WERI-Rb-1 (cell line): ENCODE results near the gene CRYBG3.

Experiments used
- DNase-seq: peaks from one replicate; pipeline ENCODE4 v3.0.0-alpha.2; 2020
- H3K27ac ChIP-seq: fragments of 250-450 bp; sonication (Bioruptor Pico); 2 replicates; pipeline ENCODE4 v1.5.1; 2020; ENCODE audit warnings: mild to moderate bottlenecking, moderate library complexity
- H3K27me3 ChIP-seq: fragments of 250-450 bp; sonication (Bioruptor Pico); 2 replicates; pipeline ENCODE4 v1.5.1; 2021; ENCODE audit warnings: mild to moderate bottlenecking, low read depth, moderate library complexity; ENCODE audit not compliant: insufficient read depth, severe bottlenecking
- H3K36me3 ChIP-seq: fragments of 250-450 bp; sonication (Bioruptor Pico); 2 replicates; pipeline ENCODE4 v1.5.1; 2020; ENCODE audit warnings: mild to moderate bottlenecking, moderate library complexity
- H3K4me3 ChIP-seq: 2 replicates; pipeline ENCODE4 v1.5.1; 2011; ENCODE audit warnings: low read depth, mild to moderate bottlenecking, control low read depth, low read length
- H3K9me3 ChIP-seq: fragments of 250-450 bp; sonication (Bioruptor Pico); 2 replicates; pipeline ENCODE4 v1.5.1; 2021; ENCODE audit warnings: mild to moderate bottlenecking, moderate library complexity; ENCODE audit not compliant: severe bottlenecking
- CTCF ChIP-seq: IDR thresholded peaks from 2 replicates; pipeline ENCODE4 v1.5.1; 2011; ENCODE audit warnings: low read depth, mild to moderate bottlenecking, control low read depth, inconsistent platforms, low read length

The CRYBG3 gene

DNA sequence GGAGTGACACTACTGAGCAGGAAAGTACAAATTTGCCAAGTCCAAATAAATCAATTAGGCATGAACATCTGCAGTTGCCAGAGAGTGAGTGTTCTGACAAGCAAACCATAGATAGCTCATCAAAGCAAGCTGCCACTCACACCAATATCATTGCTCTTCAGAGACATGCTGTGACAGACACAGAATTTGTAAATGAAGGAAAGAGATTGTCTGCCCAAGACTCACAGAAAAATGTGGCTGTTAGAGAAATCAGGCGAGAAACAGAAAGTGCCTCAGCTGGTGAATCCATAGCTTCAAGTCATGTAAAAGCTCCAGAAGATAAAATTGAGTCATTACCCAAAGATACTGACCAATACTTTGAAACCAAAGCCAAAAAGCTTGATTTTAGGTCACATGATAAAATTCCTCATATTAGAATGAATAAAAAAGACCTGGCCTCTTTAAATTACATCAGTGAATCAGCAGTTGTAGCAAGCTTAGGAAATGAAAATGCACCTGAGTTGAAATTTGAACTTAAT is 50.8 kb downstream of the CRYBG3 start:
- peaks cover 8% of the 10 kb centered on the region for H3K9me3 ChIP-seq
- no peak for TF ChIP-seq CTCF
- H3K36me3 ChIP-seq = peaks cover 23% of the 10 kb centered on the region
- no peak for DNase-seq
- no peak overlapping the region for H3K4me3 ChIP-seq
- H3K27ac ChIP-seq = no peak overlapping the region
- no peaks in the 10 kb centered on the region for H3K27me3 ChIP-seq

DNA sequence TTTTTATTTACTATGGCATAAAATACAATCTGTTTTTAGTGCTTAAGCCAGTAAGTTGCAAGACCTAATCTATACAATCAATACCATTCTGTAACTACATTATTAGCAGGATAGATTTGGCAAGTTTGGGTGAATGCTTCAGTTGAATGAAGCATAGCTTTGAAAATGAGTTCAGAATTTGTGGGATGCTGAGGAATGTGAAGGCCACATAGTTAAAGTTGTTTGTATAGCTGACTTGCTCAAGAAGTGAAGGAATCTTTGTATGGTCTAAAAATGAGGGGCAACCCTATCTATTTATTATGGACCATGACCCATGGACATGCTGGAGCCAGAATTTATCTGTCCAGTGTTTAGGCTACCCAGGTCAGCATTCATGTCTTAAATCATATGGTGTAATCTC is 58.5 kb downstream of the CRYBG3 start:
- Histone ChIP-seq H3K27ac (no peak overlapping the region), H3K9me3 (no peaks in the 10 kb centered on the region), H3K27me3 (no peaks in the 10 kb centered on the region), H3K4me3 (no peak overlapping the region), H3K36me3 (peaks cover 27% of the 10 kb centered on the region)
- no peak for TF ChIP-seq CTCF
- no peak for DNase-seq

DNA sequence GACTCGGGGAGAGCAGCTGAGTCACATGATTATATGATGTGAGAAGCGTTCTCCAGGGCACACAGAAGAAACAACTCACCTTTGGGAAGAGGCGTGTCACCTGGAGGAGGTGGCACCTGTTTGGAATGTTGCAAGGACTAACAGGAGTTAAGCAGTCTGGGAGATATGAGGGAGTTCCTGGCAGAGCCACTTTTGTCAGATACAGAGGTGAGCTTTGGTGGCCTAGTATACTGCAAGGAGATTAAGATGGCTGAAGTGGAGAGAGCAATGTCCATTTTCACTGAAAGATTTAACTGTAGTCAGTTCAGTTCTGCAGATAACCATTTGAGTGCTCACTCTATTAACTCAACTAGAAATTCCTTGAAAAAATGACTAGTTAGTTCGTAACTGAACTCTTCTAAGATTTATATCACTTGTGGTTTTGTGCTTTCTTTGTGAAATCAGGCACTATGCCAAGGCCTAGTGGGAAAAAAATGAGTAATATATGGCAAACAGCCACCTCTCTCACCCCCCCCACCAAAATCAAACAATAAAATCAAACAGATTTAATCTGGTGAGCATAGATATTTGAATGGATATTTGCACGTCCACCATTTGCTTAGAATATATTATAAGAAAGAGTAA is 61.3 kb downstream of the CRYBG3 start:
- TF ChIP-seq CTCF = no peak
- DNase-seq = no peak
- H3K36me3 ChIP-seq = peaks cover 48% of the 10 kb centered on the region
- H3K4me3 ChIP-seq = no peak overlapping the region
- no peak overlapping the region for H3K27ac ChIP-seq
- H3K27me3 ChIP-seq = no peaks in the 10 kb centered on the region
- H3K9me3 ChIP-seq = no peaks in the 10 kb centered on the region

- no peaks in the 10 kb centered on the region for H3K27me3 ChIP-seq
- no peaks in the 10 kb centered on the region for H3K9me3 ChIP-seq
- no peak for TF ChIP-seq CTCF
- no peak overlapping the region for H3K4me3 ChIP-seq
- H3K36me3 ChIP-seq = peaks cover 54% of the 10 kb centered on the region
- no peak for DNase-seq
- H3K27ac ChIP-seq = no peak overlapping the region
These were observed 61.9 kb downstream of the CRYBG3 start for GRCh38 chr3:97883736-97884135.

DNA sequence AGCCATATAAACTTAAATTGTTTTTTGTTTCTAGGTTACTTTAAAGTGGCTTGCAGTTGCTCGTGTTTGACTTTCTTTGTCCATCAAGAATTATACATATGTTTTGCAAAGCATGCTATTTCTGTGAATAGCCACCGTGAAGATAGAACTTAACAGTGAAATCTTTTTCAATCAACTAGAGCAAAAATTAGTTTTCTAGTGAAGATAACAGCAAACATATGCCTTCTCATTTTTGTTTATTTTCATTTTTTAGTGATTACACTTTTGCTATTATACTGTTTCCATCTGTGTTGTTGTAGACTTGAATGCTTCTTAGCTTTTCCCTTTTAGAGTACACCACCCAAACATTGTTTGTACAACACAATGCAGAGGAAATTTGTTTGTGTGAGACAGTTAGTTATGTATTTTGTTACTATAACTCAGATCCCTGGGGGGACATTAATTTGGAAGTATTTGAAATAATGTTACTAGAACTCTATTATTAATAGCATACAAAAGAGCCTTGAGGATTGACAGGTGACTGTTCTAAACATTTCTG is 62.8 kb downstream of the CRYBG3 start:
- Histone ChIP-seq H3K27me3 (no peaks in the 10 kb centered on the region), H3K36me3 (peaks cover 61% of the 10 kb centered on the region), H3K27ac (no peak overlapping the region), H3K9me3 (no peaks in the 10 kb centered on the region), H3K4me3 (no peak overlapping the region)
- TF ChIP-seq CTCF = no peak
- no peak for DNase-seq
